OCI-M2 (cell line): ENCODE data around the gene FASLG.
"Not testable (repeated sequence)": the region's sequence is repeated elsewhere in the genome, so short reads cannot be mapped to it uniquely, and the experiment has no call there.

Experiments used
- DNase-seq: peaks from one replicate; lab custom pipeline; 2025; ENCODE audit not compliant: unreplicated experiment; lab: John Stamatoyannopoulos, UW

Gene FASLG

GRCh38 chr1:172658871-172659453 is at the start of gene FASLG:
FASLG (plus strand) TSS chr1:172659103; CDS start chr1:172659202, 99 bp downstream.
- DNase-seq, result no peak

DNA sequence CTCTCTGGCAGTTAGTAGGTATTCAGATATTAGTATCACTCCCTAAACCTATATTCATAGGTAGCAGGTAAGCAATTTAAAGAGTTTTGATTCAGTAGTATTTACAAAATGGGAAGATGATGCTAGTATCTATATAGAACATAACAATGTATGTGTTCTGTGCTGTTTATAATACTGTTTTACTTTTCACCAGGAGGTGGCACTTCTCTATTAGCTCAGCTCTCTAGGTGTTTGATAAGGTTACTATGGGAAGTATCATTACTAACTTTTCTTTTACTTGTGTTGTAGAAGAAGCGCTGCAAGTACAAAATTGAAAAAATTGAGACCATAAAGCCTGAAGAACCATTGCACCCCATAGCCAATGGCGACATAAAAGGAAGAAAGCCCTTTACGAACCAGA is 49.4 kb upstream of the FASLG start:
- no peak for DNase-seq

- DNase-seq, result no peak
These were observed 46.4 kb upstream of the FASLG start for GRCh38 chr1:172612478-172612877.

DNA sequence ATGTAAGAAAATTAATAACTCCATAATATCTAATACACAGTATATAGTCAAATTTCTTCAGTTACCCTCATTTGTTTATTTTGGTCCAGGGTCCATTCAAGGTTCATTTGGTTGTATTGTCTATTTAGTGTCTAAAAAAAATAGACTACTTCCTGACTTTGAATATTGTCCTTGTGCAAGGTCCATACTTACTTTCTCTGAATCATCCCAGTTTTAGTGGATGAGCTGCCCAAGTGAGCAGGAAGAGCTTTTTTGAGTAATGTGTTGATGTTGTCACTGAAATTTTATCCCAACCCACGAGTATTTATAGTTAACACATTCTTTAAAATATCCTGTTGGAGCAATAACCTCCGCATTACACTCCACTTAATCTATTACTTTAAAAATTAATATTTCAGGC is 45.6 kb upstream of the FASLG start:
- DNase-seq, result no peak

GRCh38 chr1:172616195-172616594 is 42.7 kb upstream of the FASLG start:
- no peak for DNase-seq

DNA sequence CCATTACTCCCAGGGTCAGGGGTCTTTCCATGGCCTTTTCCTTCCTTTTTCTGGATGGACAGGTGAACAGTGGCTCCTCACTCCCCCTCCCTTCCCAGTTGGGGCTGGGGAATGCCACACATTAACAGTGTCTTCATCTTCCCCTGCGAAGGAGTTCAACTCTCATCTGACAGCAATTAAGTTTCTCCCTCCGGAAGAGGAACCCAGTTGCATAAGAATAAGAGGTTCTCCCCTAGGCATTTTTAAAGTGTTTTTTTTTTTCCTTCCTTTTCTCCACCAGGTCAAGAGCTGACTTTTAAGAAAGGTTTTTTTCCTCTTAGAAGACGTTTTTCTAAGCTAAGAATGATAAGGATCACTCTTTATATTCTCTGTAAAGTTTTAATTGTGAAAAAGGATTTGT is 42.3 kb upstream of the FASLG start:
- DNase-seq, result no peak

GRCh38 chr1:172620603-172621002 is 38.3 kb upstream of the FASLG start:
- not testable (repeated sequence) for DNase-seq

- DNase-seq, result no peak
These were observed 36.4 kb upstream of the FASLG start for GRCh38 chr1:172622541-172622940.

GRCh38 chr1:172623748-172624147 is 35.2 kb upstream of the FASLG start:
- DNase-seq, result no peak

DNA sequence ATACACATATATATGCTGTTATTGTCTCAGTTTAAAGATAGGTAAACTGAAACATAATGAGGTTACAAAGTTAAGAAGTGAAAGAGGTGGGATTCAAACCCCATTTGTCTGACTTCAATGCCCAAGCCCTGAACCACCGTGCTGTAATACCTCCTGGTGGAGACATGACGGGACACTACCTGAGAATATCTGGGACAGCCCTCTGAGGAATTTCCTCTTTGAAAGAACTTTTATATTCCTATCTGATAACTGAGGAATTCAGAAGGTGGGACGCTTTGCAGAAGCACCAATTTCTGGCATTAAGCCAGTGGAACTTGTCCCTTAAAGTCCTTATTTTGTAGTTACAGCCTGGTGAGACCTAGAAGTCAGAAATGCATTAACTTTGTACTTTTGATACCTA is 32.1 kb upstream of the FASLG start:
- no peak for DNase-seq

GRCh38 chr1:172627702-172628101 is 31.2 kb upstream of the FASLG start:
- DNase-seq, result no peak

- no peak for DNase-seq
These were observed 30.5 kb upstream of the FASLG start for GRCh38 chr1:172628401-172628800.

- DNase-seq, result no peak
These were observed 29.7 kb upstream of the FASLG start for GRCh38 chr1:172629170-172629569.

- DNase-seq, result no peak
These were observed 29.3 kb upstream of the FASLG start for GRCh38 chr1:172629638-172630037.

GRCh38 chr1:172630056-172630818 is 28.7 kb upstream of the FASLG start:
- DNase-seq, result no peak

GRCh38 chr1:172630868-172631267 is 28.0 kb upstream of the FASLG start:
- no peak for DNase-seq

- DNase-seq, result no peak
These were observed 21.4 kb upstream of the FASLG start for GRCh38 chr1:172637522-172637921.

- DNase-seq, result no peak
These were observed 20.7 kb upstream of the FASLG start for GRCh38 chr1:172638249-172638648.

DNA sequence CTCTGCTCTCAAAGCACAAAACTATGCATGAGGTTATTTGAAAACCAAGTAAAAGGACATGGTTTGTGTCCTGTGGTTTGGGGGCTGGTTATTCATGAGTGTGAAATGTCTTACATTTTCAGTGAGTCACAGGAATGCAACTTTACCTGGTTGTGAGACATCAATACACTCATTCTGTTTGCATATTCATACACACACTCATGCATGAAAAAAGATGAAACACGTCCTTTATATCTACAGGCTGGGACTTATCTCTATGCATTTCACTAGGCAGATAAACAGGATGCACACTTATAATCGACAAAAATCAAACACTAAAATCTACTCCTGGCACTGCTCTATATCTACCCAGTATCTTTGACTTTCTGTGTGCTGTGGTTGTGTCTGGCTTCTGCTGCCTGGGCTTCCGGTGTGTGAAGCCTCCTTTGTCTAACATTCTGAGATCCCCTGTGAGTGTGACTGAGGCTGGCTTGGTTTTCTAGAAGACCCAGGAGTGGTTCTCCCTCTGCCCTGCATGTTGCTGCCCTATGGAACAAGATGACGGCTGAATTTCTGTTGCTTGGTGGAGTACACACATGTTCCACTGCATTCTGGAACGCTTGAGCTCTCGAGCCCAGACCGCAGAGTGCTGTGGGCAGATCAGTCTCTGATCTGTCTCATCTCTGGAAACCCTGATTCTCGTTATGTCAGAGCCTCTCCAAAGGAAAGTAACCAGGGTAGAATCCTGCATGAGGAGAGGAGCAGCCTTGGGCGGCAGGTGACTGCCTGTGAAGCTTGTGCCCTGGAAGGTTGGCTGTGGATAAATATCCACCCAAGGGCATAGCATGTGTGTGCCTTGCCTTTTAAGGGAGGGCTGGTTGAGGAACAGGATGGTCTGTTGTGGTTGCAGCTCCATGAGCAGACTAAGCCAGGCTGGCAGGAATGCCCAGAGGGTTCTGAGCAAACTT is 19.7 kb upstream of the FASLG start:
- no peak for DNase-seq

DNA sequence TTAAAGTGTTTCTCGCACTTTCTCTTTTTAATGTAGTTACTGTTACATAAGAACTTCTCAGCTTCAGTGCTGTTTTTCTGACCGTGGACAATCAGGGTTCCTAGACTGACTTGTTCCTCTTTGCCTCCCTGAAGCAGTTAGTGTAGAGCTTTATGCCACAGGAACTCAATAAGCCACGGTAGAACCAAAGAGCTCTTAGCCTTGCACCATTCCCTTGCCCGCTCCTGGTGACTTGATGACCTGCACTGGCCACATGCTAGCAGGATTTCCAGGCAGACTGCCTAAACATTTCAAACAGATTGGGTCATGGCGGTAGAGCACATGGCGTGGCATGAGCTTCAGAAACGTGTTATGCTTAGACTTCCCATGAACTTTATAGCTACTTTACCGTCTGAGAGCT is 18.8 kb upstream of the FASLG start:
- no peak for DNase-seq

GRCh38 chr1:172641492-172641891 is 17.4 kb upstream of the FASLG start:
- DNase-seq, result no peak

DNA sequence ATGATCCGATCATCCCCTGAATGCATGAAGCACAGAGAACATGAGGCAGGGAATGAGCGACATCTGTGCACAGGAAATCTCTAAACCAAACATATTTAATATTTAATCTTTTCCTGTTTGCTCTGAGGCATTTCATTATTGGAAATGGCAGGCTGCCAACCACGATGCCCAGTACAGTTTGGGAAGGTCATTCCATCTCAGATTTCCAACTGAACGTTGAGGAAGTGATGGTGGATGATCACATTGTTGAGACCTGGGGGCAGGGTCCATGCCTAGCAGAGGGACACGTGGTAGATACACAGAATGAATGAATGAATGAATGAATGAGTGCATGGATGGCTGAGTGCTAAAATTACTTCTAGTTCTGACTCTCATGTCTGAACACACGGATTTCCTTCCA is 15.9 kb upstream of the FASLG start:
- DNase-seq, result no peak
